ENCODE measurements around the gene HES5. TPM values are rescaled to one million over a fixed set of nuclear protein-coding genes. Genes with fewer than 3 reads are reported as not detected.

Gene HES5
- total RNA-seq, 1 donor from 2014 or later, result not detected

GRCh38 chr1:2479186-2479585, 50.9 kb downstream of the HES5 start:
- DNase-seq (ENCODE audit: extremely low spot score, unreplicated experiment), result no peak
- H3K36me3 Mint-ChIP-seq (ENCODE audit: unreplicated experiment), result no peaks in the 10 kb centered on the region
- H3K4me1 Mint-ChIP-seq (ENCODE audit: unreplicated experiment), result peaks cover 15% of the 10 kb centered on the region
- TF ChIP-seq CTCF (IDR thresholded peaks at IDR 0.05), result no peak
- H3K4me3 Mint-ChIP-seq (ENCODE audit: unreplicated experiment), result no peak overlapping the region
- H3K9me3 Mint-ChIP-seq (ENCODE audit: unreplicated experiment), result no peaks in the 10 kb centered on the region
- H3K27ac Mint-ChIP-seq (ENCODE audit: unreplicated experiment), result no peak overlapping the region
- H3K27me3 Mint-ChIP-seq (ENCODE audit: unreplicated experiment), result no peaks in the 10 kb centered on the region

Other genes with a start within 250 kb of the HES5 start
- 10.9 and 12.7 TPM in 2 replicates for gene MORN1, start 138.7 kb downstream of the HES5 start, total RNA-seq
- gene RER1, start 138.4 kb downstream of the HES5 start, total RNA-seq, result 144 and 147 TPM in 2 replicates
- 23.1 and 25.6 TPM in 2 replicates for gene PEX10, start 117.7 kb downstream of the HES5 start, total RNA-seq
- gene PLCH2, start 54.0 kb downstream of the HES5 start, total RNA-seq, result 11.7 and 12.6 TPM in 2 replicates
- gene PANK4, start 3.7 kb downstream of the HES5 start, total RNA-seq, result 34.1 and 34.4 TPM in 2 replicates
- gene TNFRSF14, start 26.1 kb upstream of the HES5 start, total RNA-seq, result 6.5 TPM in 2 replicates
- gene PRXL2B, start 56.5 kb upstream of the HES5 start, total RNA-seq, result 24.0 and 24.8 TPM in 2 replicates
- gene MMEL1, start 102.8 kb upstream of the HES5 start, total RNA-seq, result not detected in 2 replicates